Glomerular visceral epithelial cell (primary cell): ENCODE results near the gene DIAPH3.

ENCODE experiments used
- DNase-seq: peaks from one replicate; pipeline ENCODE4 v3.0.0-alpha.2; 2016; ENCODE audit errors: extremely low spot score

DIAPH3 gene

DNA sequence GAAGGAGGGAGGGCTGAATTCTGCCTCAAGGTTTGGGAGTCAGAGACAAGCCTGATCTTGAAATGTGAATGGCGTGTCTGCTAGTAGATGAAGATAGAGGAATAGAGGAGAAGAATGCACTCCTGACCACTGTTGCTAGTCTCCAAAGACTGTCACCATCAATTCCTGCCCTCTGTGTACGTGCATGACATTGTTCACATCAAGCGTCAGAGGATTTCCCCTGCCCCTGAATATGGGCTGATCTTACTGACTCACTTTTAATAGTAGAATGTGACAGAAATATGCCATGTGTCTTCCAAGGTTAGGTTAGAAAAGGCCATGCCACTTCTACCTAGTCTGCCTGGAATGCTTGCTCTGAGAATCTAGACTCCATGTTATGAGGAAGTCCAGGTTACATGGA, 538.6 kb downstream of the DIAPH3 start:
- DNase-seq, result no peak

DNA sequence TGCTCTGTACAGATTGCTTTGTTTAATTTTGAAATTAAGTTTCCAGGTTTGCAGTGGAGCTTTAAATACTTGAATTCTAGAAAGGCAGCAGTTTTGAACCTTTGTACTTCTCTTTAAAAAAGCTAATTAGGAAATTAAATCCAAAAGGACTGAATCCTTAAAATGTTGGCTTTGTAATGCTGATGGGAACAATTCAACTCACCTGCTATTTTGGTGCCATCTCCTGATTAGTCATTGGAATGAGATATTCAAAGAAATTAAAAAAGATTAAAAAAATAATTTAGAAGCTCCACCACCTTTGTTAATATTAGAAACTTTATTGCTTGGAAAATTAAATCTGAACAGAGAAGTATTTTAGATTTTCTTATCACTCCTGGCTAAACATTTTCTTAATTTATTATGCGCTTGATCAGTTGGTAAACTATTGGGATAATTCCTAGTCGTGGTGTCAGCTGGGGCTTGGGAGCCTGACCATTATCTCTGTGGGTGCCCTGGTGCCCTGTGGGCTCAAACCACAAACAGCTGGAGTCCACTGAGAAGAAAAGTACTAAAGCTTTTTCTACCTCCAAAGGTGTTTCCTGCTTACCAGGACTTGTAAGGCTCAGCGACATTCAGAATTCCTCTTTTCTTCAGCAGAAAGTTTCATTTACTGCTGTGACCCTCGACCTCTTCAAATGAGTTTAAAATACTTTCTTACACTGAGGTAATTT, 540.4 kb downstream of the DIAPH3 start:
- DNase-seq, result no peak

DNA sequence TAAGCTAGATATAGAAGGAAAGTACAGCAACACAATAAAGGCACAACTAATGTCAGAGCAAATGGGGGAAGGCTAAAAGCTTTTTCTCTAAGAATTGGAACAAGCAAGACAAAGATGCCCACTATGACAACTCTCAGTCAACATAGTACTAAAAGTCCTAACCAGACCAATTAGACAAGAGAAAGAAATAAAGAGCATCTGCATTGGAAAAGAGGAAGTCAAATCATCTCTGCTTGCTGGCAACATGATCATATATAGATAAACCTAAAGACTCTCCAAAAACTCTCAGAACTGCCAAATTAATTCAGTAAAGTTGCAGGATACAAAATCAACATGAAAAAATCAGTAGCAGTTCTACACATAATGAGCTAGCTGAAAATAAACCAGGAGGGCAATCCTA, 542.0 kb downstream of the DIAPH3 start:
- no peak for DNase-seq
